ENCODE results near the gene SHROOM3. TPM values are rescaled to one million over a fixed set of nuclear protein-coding genes. Genes with fewer than 3 reads are reported as not detected.
"Not testable (repeated sequence)": the region's sequence is repeated elsewhere in the genome, so short reads cannot be mapped to it uniquely, and the experiment has no call there.

Gene SHROOM3
- total RNA-seq, 1 experiment from 2014 or later: 27.6 TPM

- no peak within 1 kb of the TSS for H2AFZ ChIP-seq (ENCODE audit: low read length)
- H3K9me3 ChIP-seq (ENCODE audit: control insufficient read depth, low read depth, low read length): peaks cover 5% of the 10 kb centered on the region
- no peak within 1 kb of the TSS for H4K91ac ChIP-seq (ENCODE audit: insufficient read length, low read depth, low read length)
- Mint-ChIP-seq H3K9me3 (peaks cover 23 to 27% of the 10 kb centered on the region in 2 experiments), H3K36me3 (ENCODE audit: insufficient read depth in 1 of 3, low read depth in 3 of 3) (peaks cover 8 to 18% (median 12%) of the 10 kb centered on the region in 3 experiments), H3K4me1 (peaks cover 11 to 13% of the 10 kb centered on the region in 2 experiments), H3K27ac (no peak within 1 kb of the TSS; a peak in 1 of 7 replicates), H3K4me3 (no peak within 1 kb of the TSS), H3K27me3 (ENCODE audit: low read depth) (no peaks in the 10 kb centered on the region)
- no peak within 1 kb of the TSS for H2BK20ac ChIP-seq (ENCODE audit: low read depth, low read length, poor library complexity, severe bottlenecking)
- no peaks in the 10 kb centered on the region for H3K79me1 ChIP-seq (ENCODE audit: insufficient read depth, low read depth, low read length, poor library complexity, severe bottlenecking)
- H3K4me1 ChIP-seq (ENCODE audit: insufficient read depth, low read length): no peaks in the 10 kb centered on the region
- H3K9ac ChIP-seq (ENCODE audit: extremely low read depth, insufficient read length, low read length): no peak within 1 kb of the TSS
- no peak within 1 kb of the TSS for H4K5ac ChIP-seq (ENCODE audit: insufficient read length, low read depth, low read length)
- no peak for TF ChIP-seq CTCF (conservative IDR thresholded peaks at IDR 0.05)
- no peak within 1 kb of the TSS for H4K8ac ChIP-seq (replicated peaks; ENCODE audit: insufficient read length, low read depth, low read length)
- no peak within 1 kb of the TSS for H3K4ac ChIP-seq (ENCODE audit: low read depth, low read length)
- no peaks in the 10 kb centered on the region for H3K79me2 ChIP-seq (ENCODE audit: insufficient read depth, low read length)
- no peak within 1 kb of the TSS for H3K18ac ChIP-seq (ENCODE audit: insufficient read length, low read depth, low read length)
- no peak within 1 kb of the TSS for H2BK12ac ChIP-seq (ENCODE audit: insufficient read length, low read depth, low read length)
- no peak within 1 kb of the TSS for H3T11ph ChIP-seq (ENCODE audit: low read length)
- H2AK5ac ChIP-seq (ENCODE audit: insufficient read length, low read length): no peak within 1 kb of the TSS
- H3K27me3 ChIP-seq (ENCODE audit: insufficient read depth, low read length): no peaks in the 10 kb centered on the region
- no peaks in the 10 kb centered on the region for H3K23me2 ChIP-seq (ENCODE audit: insufficient read length, low read depth, low read length, poor library complexity, severe bottlenecking)
- WGBS (ENCODE audit: extremely low coverage, insufficient read length, low lambda C conversion rate): no CpG with 5 or more reads among the region's 79 CpGs
- H3K23ac ChIP-seq (ENCODE audit: insufficient read length, low read depth, low read length): no peak within 1 kb of the TSS
- no peak within 1 kb of the TSS for H3K4me2 ChIP-seq (ENCODE audit: insufficient read depth, insufficient read length, low read length)
- H4K20me1 ChIP-seq (ENCODE audit: control insufficient read depth, insufficient read depth, insufficient read length): no peaks in the 10 kb centered on the region
- H3K56ac ChIP-seq (ENCODE audit: insufficient read length, low read depth, low read length): no peak within 1 kb of the TSS
- no peak within 1 kb of the TSS for H2BK15ac ChIP-seq (ENCODE audit: low read depth, low read length)
- no peak within 1 kb of the TSS for H2BK120ac ChIP-seq (ENCODE audit: low read depth, low read length, poor library complexity, severe bottlenecking)
- no peak within 1 kb of the TSS for H3K27ac ChIP-seq (ENCODE audit: insufficient read length, low read depth, low read length)
- no peak within 1 kb of the TSS for H3K14ac ChIP-seq (ENCODE audit: insufficient read depth, low read length)
- no peak for DNase-seq
- H2BK5ac ChIP-seq (ENCODE audit: insufficient read length, low read length): no peak within 1 kb of the TSS
These were observed 14.1 kb upstream of the SHROOM3 start, which contains the start of gene CCDC158 for GRCh38 chr4:76420762-76421581. Gene CCDC158 (minus strand): TSS chr4:76421141. CDS start chr4:76403207, 17,934 bp downstream.

GRCh38 chr4:76423159-76423558 lies 11.9 kb upstream of the SHROOM3 start:
- H3K4me3 Mint-ChIP-seq; H3K4me2 ChIP-seq (ENCODE audit: insufficient read depth, insufficient read length, low read length); H4K5ac ChIP-seq (ENCODE audit: insufficient read length, low read depth, low read length); H4K8ac ChIP-seq (replicated peaks; ENCODE audit: insufficient read length, low read depth, low read length); H2BK12ac ChIP-seq (ENCODE audit: insufficient read length, low read depth, low read length); H3K9ac ChIP-seq (ENCODE audit: extremely low read depth, insufficient read length, low read length); H3K4ac ChIP-seq (ENCODE audit: low read depth, low read length); H2BK15ac ChIP-seq (ENCODE audit: low read depth, low read length); H3K9me3 ChIP-seq (ENCODE audit: control insufficient read depth, low read depth, low read length); H3K23me2 ChIP-seq (ENCODE audit: insufficient read length, low read depth, low read length, poor library complexity, severe bottlenecking); H2AK5ac ChIP-seq (ENCODE audit: insufficient read length, low read length); H2BK120ac ChIP-seq (ENCODE audit: low read depth, low read length, poor library complexity, severe bottlenecking); H3K27ac Mint-ChIP-seq; H3K27ac ChIP-seq (ENCODE audit: insufficient read length, low read depth, low read length); DNase-seq; H2BK20ac ChIP-seq (ENCODE audit: low read depth, low read length, poor library complexity, severe bottlenecking); H3K14ac ChIP-seq (ENCODE audit: insufficient read depth, low read length); H3K79me2 ChIP-seq (ENCODE audit: insufficient read depth, low read length); H3K4me1 ChIP-seq (ENCODE audit: insufficient read depth, low read length); H4K20me1 ChIP-seq (ENCODE audit: control insufficient read depth, insufficient read depth, insufficient read length); H2BK5ac ChIP-seq (ENCODE audit: insufficient read length, low read length); H3K27me3 Mint-ChIP-seq (ENCODE audit: low read depth); H3T11ph ChIP-seq (ENCODE audit: low read length); H2AFZ ChIP-seq (ENCODE audit: low read length); H4K91ac ChIP-seq (ENCODE audit: insufficient read length, low read depth, low read length); H3K23ac ChIP-seq (ENCODE audit: insufficient read length, low read depth, low read length); H3K18ac ChIP-seq (ENCODE audit: insufficient read length, low read depth, low read length); H3K27me3 ChIP-seq (ENCODE audit: insufficient read depth, low read length); H3K56ac ChIP-seq (ENCODE audit: insufficient read length, low read depth, low read length); H3K79me1 ChIP-seq (ENCODE audit: insufficient read depth, low read depth, low read length, poor library complexity, severe bottlenecking): not testable (repeated sequence)
- Mint-ChIP-seq H3K9me3 (peaks cover 20 to 21% of the 10 kb centered on the region in 2 experiments), H3K36me3 (ENCODE audit: insufficient read depth in 1 of 3, low read depth in 3 of 3) (peaks cover 8 to 18% (median 12%) of the 10 kb centered on the region in 3 experiments), H3K4me1 (peaks cover 15 to 16% of the 10 kb centered on the region in 2 experiments)
- WGBS (ENCODE audit: extremely low coverage, insufficient read length, low lambda C conversion rate): no CpG with 5 or more reads among the region's 27 CpGs
